Measurements from ENCODE around the gene ZSCAN5B.

The ZSCAN5B gene

DNA sequence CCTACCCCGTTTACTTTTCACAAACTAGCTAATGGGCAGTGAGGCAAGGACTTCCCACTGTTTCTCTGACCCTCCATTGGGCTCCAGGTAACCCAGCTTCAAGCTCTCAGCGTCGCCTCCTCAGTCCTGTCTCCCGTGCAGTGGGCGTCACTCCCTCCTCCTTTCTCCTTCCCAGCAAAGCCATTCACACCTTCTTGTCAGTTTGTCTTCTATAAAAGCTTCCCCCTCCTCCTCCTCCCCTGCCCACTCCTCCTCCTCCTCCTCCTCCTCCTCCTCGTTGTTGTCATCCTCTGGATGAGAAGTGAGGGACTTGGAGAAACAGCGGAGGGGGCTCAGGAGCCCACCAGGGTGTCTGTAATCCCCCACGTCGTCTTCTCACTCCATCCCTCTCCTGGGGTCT, 23.5 kb downstream of the ZSCAN5B start:
- Histone ChIP-seq H3K9me3 (ENCODE audit: control insufficient read depth, low read length) (no peaks in the 10 kb centered on the region), H3K4me3 (ENCODE audit: low read length) (no peak overlapping the region), H3K9ac (ENCODE audit: low read length) (no peak overlapping the region), H3K4me1 (ENCODE audit: control insufficient read depth, insufficient read depth, low read length) (no peaks in the 10 kb centered on the region), H3K27me3 (ENCODE audit: control insufficient read depth, insufficient read depth, low read length) (peaks cover 13% of the 10 kb centered on the region), H3K36me3 (ENCODE audit: control insufficient read depth, insufficient read depth, low read length) (no peaks in the 10 kb centered on the region)

DNA sequence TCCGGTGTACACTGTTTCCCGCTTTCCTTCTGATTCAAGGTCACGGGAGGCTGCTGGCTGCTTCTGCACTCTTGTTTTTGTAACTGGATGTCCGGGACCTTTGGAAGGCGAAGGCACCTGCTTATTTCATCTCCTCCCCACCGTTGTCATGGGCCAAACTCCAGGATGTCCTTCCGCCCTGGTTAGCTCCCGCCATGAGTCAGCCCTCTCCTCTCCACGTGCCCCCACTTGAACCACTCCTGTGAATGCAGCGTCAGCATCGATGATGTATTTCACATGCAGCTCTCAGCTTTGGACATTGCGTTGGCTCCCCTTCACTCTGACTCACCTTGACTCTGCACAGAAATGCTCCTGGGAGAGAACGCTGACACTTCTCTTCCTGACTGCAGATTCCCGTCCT, 27.3 kb downstream of the ZSCAN5B start:
- H3K4me1 ChIP-seq (ENCODE audit: control insufficient read depth, insufficient read depth, low read length), result no peaks in the 10 kb centered on the region
- peaks cover 8% of the 10 kb centered on the region for H3K27me3 ChIP-seq (ENCODE audit: control insufficient read depth, insufficient read depth, low read length)
- H3K4me3 ChIP-seq (ENCODE audit: low read length), result no peak overlapping the region
- H3K36me3 ChIP-seq (ENCODE audit: control insufficient read depth, insufficient read depth, low read length), result no peaks in the 10 kb centered on the region
- H3K9me3 ChIP-seq (ENCODE audit: control insufficient read depth, low read length), result no peaks in the 10 kb centered on the region
- H3K9ac ChIP-seq (ENCODE audit: low read length), result no peak overlapping the region

GRCh38 chr19:56167064-56167578, 30.5 kb downstream of the ZSCAN5B start:
- H3K4me3 ChIP-seq (ENCODE audit: low read length), result no peak overlapping the region
- H3K4me1 ChIP-seq (ENCODE audit: control insufficient read depth, insufficient read depth, low read length), result no peaks in the 10 kb centered on the region
- no peaks in the 10 kb centered on the region for H3K9me3 ChIP-seq (ENCODE audit: control insufficient read depth, low read length)
- no peaks in the 10 kb centered on the region for H3K27me3 ChIP-seq (ENCODE audit: control insufficient read depth, insufficient read depth, low read length)
- H3K36me3 ChIP-seq (ENCODE audit: control insufficient read depth, insufficient read depth, low read length), result no peaks in the 10 kb centered on the region
- H3K9ac ChIP-seq (ENCODE audit: low read length), result no peak overlapping the region

GRCh38 chr19:56163097-56163496, 34.5 kb downstream of the ZSCAN5B start:
- H3K27me3 ChIP-seq (ENCODE audit: control insufficient read depth, insufficient read depth, low read length), result no peaks in the 10 kb centered on the region
- no peaks in the 10 kb centered on the region for H3K4me1 ChIP-seq (ENCODE audit: control insufficient read depth, insufficient read depth, low read length)
- H3K36me3 ChIP-seq (ENCODE audit: control insufficient read depth, insufficient read depth, low read length), result peaks cover 7% of the 10 kb centered on the region
- H3K4me3 ChIP-seq (ENCODE audit: low read length), result no peak overlapping the region
- no peaks in the 10 kb centered on the region for H3K9me3 ChIP-seq (ENCODE audit: control insufficient read depth, low read length)
- H3K9ac ChIP-seq (ENCODE audit: low read length), result no peak overlapping the region

GRCh38 chr19:56162258-56162657, 35.3 kb downstream of the ZSCAN5B start:
- Histone ChIP-seq H3K27me3 (ENCODE audit: control insufficient read depth, insufficient read depth, low read length) (no peaks in the 10 kb centered on the region), H3K9me3 (ENCODE audit: control insufficient read depth, low read length) (no peaks in the 10 kb centered on the region), H3K9ac (ENCODE audit: low read length) (no peak overlapping the region), H3K36me3 (ENCODE audit: control insufficient read depth, insufficient read depth, low read length) (peaks cover 7% of the 10 kb centered on the region), H3K4me1 (ENCODE audit: control insufficient read depth, insufficient read depth, low read length) (no peaks in the 10 kb centered on the region), H3K4me3 (ENCODE audit: low read length) (no peak overlapping the region)

DNA sequence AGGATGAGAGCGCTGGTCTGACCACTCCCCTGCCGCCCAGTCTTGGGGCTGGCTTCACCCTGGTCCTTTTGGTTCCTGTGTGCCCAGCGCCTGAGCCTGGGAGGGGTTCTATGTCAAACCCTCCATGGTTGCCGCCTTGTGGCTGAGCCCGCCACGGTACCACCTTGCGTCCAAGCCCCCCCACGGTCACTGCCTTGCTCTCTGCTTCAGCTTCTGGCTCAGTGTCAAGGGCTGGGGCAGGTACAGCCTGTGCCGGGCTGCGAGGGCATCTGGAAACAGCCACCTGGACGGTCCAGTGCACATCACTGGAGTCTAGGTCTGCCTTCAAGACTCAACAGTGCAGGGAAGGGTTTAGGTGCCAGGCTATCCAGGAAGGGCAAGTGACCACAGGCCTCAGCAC, 36.0 kb downstream of the ZSCAN5B start:
- H3K27me3 ChIP-seq (ENCODE audit: control insufficient read depth, insufficient read depth, low read length), result no peaks in the 10 kb centered on the region
- no peaks in the 10 kb centered on the region for H3K9me3 ChIP-seq (ENCODE audit: control insufficient read depth, low read length)
- peaks cover 7% of the 10 kb centered on the region for H3K36me3 ChIP-seq (ENCODE audit: control insufficient read depth, insufficient read depth, low read length)
- no peak overlapping the region for H3K4me3 ChIP-seq (ENCODE audit: low read length)
- H3K9ac ChIP-seq (ENCODE audit: low read length), result no peak overlapping the region
- H3K4me1 ChIP-seq (ENCODE audit: control insufficient read depth, insufficient read depth, low read length), result peaks cover 7% of the 10 kb centered on the region

DNA sequence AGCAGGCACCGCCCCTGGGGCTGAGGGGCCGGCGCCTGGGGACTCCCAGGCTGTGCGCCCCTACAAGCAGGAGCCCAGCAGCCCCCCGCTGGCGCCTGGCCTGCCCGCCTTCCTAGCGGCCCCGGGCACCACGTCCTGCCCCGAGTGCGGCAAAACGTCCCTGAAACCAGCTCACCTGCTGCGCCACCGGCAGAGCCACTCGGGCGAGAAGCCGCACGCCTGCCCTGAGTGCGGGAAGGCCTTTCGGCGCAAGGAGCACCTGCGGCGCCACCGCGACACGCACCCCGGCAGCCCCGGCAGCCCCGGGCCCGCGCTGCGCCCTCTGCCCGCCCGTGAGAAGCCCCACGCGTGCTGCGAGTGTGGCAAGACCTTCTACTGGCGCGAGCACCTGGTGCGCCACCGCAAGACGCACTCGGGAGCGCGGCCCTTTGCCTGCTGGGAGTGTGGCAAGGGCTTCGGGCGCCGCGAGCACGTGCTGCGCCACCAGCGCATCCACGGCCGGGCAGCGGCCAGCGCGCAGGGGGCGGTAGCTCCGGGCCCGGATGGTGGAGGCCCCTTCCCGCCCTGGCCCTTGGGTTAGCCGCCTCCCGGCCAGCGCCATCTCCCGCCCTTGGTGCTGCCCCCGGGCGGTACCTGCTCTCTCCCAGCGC, 37.8 kb downstream of the ZSCAN5B start:
- Histone ChIP-seq H3K36me3 (ENCODE audit: control insufficient read depth, insufficient read depth, low read length) (peaks cover 7% of the 10 kb centered on the region), H3K9ac (ENCODE audit: low read length) (no peak overlapping the region), H3K9me3 (ENCODE audit: control insufficient read depth, low read length) (no peaks in the 10 kb centered on the region), H3K27me3 (ENCODE audit: control insufficient read depth, insufficient read depth, low read length) (no peaks in the 10 kb centered on the region), H3K4me1 (ENCODE audit: control insufficient read depth, insufficient read depth, low read length) (peaks cover 12% of the 10 kb centered on the region), H3K4me3 (ENCODE audit: low read length) (no peak overlapping the region)

DNA sequence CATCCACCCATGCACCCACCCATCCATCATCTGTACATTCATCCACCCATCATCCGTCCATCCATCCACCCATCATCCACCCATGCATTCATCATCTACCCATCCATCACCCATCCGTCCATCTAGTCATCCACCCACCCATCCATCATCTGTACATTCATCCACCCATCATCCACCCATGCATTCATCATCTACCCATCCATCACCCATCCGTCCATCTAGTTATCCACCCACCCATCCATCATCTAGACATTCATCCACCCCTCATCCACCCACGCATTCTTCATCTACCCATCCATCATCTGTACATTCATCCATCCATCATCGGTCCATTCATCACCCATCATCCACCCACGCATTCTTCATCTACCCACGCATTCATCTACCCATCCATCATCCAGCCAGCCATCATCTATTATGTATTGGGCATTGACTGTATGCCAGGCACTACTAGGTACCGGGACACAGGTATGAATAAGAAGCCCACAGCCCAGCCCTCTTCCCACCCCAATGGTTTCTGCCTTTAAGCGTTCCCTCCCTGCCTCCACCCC, 38.5 kb downstream of the ZSCAN5B start:
- no peak overlapping the region for H3K4me3 ChIP-seq (ENCODE audit: low read length)
- H3K9ac ChIP-seq (ENCODE audit: low read length), result no peak overlapping the region
- no peaks in the 10 kb centered on the region for H3K9me3 ChIP-seq (ENCODE audit: control insufficient read depth, low read length)
- peaks cover 12% of the 10 kb centered on the region for H3K4me1 ChIP-seq (ENCODE audit: control insufficient read depth, insufficient read depth, low read length)
- H3K27me3 ChIP-seq (ENCODE audit: control insufficient read depth, insufficient read depth, low read length), result no peaks in the 10 kb centered on the region
- H3K36me3 ChIP-seq (ENCODE audit: control insufficient read depth, insufficient read depth, low read length), result peaks cover 7% of the 10 kb centered on the region

GRCh38 chr19:56158170-56158757, 39.3 kb downstream of the ZSCAN5B start:
- Histone ChIP-seq H3K36me3 (ENCODE audit: control insufficient read depth, insufficient read depth, low read length) (peaks cover 7% of the 10 kb centered on the region), H3K9me3 (ENCODE audit: control insufficient read depth, low read length) (no peaks in the 10 kb centered on the region), H3K27me3 (ENCODE audit: control insufficient read depth, insufficient read depth, low read length) (no peaks in the 10 kb centered on the region), H3K4me3 (ENCODE audit: low read length) (no peak overlapping the region), H3K4me1 (ENCODE audit: control insufficient read depth, insufficient read depth, low read length) (peaks cover 12% of the 10 kb centered on the region), H3K9ac (ENCODE audit: low read length) (no peak overlapping the region)

DNA sequence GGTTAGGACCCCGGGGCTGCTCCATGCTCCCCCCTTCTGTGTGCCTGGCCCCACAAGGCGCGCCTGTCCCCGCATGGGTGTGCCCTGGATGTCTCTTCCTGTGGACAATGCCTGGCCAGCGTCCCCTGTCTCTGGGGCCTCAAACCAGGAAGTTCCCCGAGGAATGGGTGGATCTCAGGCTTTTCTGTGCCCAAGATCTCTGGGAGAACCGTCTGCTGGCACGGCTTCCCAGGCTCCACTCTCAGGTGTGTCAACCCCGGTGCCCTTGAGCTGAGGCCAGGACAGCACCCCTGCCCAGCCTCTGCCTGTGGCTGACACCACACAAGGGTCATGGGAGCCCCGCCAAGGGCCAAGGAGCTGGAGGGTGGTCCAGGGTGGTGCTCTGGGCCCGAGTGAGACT, 40.8 kb downstream of the ZSCAN5B start:
- Histone ChIP-seq H3K27me3 (ENCODE audit: control insufficient read depth, insufficient read depth, low read length) (no peaks in the 10 kb centered on the region), H3K4me1 (ENCODE audit: control insufficient read depth, insufficient read depth, low read length) (peaks cover 12% of the 10 kb centered on the region), H3K4me3 (ENCODE audit: low read length) (no peak overlapping the region), H3K9ac (ENCODE audit: low read length) (peak overlapping the region; percentile 34), H3K9me3 (ENCODE audit: control insufficient read depth, low read length) (no peaks in the 10 kb centered on the region), H3K36me3 (ENCODE audit: control insufficient read depth, insufficient read depth, low read length) (peaks cover 7% of the 10 kb centered on the region)

DNA sequence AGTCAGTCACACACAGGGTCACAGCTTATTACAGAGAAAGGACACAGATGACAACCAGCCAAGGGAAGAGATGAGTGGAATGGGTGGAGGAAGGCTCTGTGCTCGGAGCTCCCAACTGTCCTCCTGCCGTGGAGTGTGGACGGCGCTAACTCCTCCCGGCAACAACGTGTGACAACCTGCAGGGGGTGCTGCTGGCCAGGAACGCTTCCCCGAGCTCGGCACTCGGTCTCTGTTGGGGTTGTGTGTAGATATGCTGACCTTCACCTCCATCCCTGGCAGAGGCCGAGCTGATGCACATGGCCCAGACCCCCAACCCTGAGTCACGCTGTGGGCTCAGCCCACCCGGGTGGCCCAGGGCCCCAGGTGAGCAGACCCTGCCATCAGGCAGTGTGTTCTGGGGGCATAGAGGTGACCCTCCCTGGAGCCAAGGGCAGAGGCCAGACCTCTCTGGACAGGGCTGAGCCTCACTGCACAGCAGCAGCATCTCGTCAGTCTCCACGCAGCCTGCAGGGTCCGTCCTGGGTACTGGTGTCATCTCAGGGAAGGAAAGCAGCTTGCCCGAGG, 42.4 kb downstream of the ZSCAN5B start:
- Histone ChIP-seq H3K27me3 (ENCODE audit: control insufficient read depth, insufficient read depth, low read length) (no peaks in the 10 kb centered on the region), H3K36me3 (ENCODE audit: control insufficient read depth, insufficient read depth, low read length) (peaks cover 7% of the 10 kb centered on the region), H3K4me3 (ENCODE audit: low read length) (no peak overlapping the region), H3K9ac (ENCODE audit: low read length) (no peak overlapping the region), H3K9me3 (ENCODE audit: control insufficient read depth, low read length) (no peaks in the 10 kb centered on the region), H3K4me1 (ENCODE audit: control insufficient read depth, insufficient read depth, low read length) (peaks cover 12% of the 10 kb centered on the region)

- Histone ChIP-seq H3K9ac (ENCODE audit: low read length) (no peak overlapping the region), H3K4me3 (ENCODE audit: low read length) (no peak overlapping the region), H3K9me3 (ENCODE audit: control insufficient read depth, low read length) (no peaks in the 10 kb centered on the region), H3K36me3 (ENCODE audit: control insufficient read depth, insufficient read depth, low read length) (no peaks in the 10 kb centered on the region), H3K27me3 (ENCODE audit: control insufficient read depth, insufficient read depth, low read length) (no peaks in the 10 kb centered on the region), H3K4me1 (ENCODE audit: control insufficient read depth, insufficient read depth, low read length) (peaks cover 12% of the 10 kb centered on the region)
Observed at GRCh38 chr19:56153507-56153906, 44.1 kb downstream of the ZSCAN5B start.
